Esophagus squamous epithelium (tissue), 5 donors: ENCODE results near the gene TM9SF3. TPM values are rescaled to one million over a fixed set of nuclear protein-coding genes. Genes with fewer than 3 reads are reported as not detected.

Experiments used
- DNase-seq: peaks from one replicate; lab custom pipeline; 2025; lab: John Stamatoyannopoulos, UW
- H3K27ac ChIP-seq, 4 donors: fragments of 200-600 bp; sonication (generic); one replicate each; pipeline ENCODE4 v1.5.1; 2016 to 2019; ENCODE audit warnings: mild to moderate bottlenecking in 1 of 4
- H3K27me3 ChIP-seq, 4 donors: fragments of 200-600 bp; sonication (generic); 1 replicate in 3 of 4; 2 replicates in 1 of 4; pipeline versions ENCODE4 v1.5.1 to v1.6.0; 2017 to 2021; ENCODE audit warnings: antibody characterized with exemption in 1 of 4
- H3K36me3 ChIP-seq, 3 donors: fragments of 200-600 bp; sonication (generic); one replicate each; pipeline ENCODE4 v1.5.1; 2016 to 2019
- H3K4me1 ChIP-seq, 3 donors: fragments of 200-600 bp; sonication (generic); one replicate each; pipeline ENCODE4 v1.5.1; 2017 to 2019
- H3K4me3 ChIP-seq, 4 donors: fragments of 200-600 bp; sonication (generic); 1 replicate in 3 of 4; 2 replicates in 1 of 4; pipeline ENCODE4 v1.5.1; 2016 to 2019; ENCODE audit warnings: mild to moderate bottlenecking in 2 of 4, moderate library complexity in 1 of 4
- H3K9me3 ChIP-seq, 3 donors: fragments of 200-600 bp; sonication (generic); one replicate each; pipeline ENCODE4 v1.5.1; 2016 to 2019
- POLR2A ChIP-seq, 4 donors: fragments of 450-650 bp; IDR thresholded peaks; one replicate each; pipeline ENCODE4 v1.6.1; 2017; ENCODE audit warnings: antibody characterized with exemption in 4 of 4, mild to moderate bottlenecking in 4 of 4, moderate library complexity in 3 of 4
- WGBS, 2 donors: methylation state at CpG; one replicate each; pipeline ENCODE4 v1.1.5; 2018; 5-methylcytosine and 5-hydroxymethylcytosine counted together
- intact Hi-C: fragments of 100-400 bp; cut with DNase I; formaldehyde crosslinking; loops from one replicate; pipeline ENCODE4 v1.15.0; 2022
- total RNA-seq, 4 donors: library from RNA; depleted of rRNA; stranded (reverse); fragments of >200 nt; gene quantifications; one replicate each; pipeline ENCODE4 v1.1.0, GENCODE V29; 2016
- TF ChIP-seq, protein P1 (sequence below), 6 experiments: fragments of 450-650 bp in 4 of 6; fragments of 200-600 bp in 2 of 6; sonication (generic) in 2 of 6; IDR thresholded peaks; one replicate each; pipeline ENCODE4 v1.5.1; 2016 to 2019; ENCODE audit warnings: antibody characterized with exemption in 6 of 6, mild to moderate bottlenecking in 4 of 6, moderate library complexity in 4 of 6
- donor health status: DM: yes; HTN: yes; CAD: no.

The TM9SF3 gene
- total RNA-seq, 4 donors from 2014 or later: 36.7 to 86.4 (median 72.4) TPM

DNA sequence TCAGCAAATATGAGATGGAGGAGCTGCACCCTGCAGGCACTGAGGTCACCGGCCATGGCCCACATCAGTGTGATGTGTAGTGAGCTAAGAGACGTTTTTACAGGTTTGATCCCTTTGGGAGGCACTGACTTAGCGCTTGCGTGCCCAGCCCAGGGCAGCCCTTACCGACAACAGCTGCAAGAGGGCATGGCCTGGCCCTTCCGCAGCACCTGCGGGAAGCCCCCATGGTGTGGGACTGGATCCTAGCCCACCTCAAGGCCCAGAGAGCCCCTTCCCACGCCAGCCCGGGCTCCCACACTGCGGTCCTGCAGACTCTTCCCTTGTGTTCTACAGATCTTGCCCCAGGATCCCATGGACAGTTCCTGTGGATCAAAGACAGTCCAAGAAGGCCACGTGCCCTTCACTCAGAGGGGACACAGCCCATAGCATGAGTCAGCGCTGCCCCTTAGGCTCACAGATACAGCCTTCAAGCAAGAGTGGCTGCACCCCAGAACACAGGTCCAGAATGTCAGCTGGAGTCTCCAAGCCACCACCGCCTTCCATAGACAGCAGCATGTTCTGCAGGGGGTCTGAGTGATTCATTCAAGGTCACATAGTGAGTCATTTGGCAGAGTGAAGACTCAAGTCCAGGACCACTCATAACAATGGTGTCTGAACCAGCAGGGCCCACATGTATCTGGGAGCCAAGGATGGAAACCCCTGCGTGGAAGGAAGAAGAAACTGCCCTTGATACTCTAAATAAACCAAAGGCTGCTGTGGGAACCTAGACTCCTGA lies 98.5 kb downstream of the TM9SF3 start:
- TF ChIP-seq, protein P1, sequence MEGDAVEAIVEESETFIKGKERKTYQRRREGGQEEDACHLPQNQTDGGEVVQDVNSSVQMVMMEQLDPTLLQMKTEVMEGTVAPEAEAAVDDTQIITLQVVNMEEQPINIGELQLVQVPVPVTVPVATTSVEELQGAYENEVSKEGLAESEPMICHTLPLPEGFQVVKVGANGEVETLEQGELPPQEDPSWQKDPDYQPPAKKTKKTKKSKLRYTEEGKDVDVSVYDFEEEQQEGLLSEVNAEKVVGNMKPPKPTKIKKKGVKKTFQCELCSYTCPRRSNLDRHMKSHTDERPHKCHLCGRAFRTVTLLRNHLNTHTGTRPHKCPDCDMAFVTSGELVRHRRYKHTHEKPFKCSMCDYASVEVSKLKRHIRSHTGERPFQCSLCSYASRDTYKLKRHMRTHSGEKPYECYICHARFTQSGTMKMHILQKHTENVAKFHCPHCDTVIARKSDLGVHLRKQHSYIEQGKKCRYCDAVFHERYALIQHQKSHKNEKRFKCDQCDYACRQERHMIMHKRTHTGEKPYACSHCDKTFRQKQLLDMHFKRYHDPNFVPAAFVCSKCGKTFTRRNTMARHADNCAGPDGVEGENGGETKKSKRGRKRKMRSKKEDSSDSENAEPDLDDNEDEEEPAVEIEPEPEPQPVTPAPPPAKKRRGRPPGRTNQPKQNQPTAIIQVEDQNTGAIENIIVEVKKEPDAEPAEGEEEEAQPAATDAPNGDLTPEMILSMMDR (IDR thresholded peaks at IDR 0.05): no peak
- TF ChIP-seq POLR2A (IDR thresholded peaks at IDR 0.05): no peak
- Histone ChIP-seq H3K27me3 (peaks cover 0 to 43% (median 0%) of the 10 kb centered on the region in 4 donors), H3K4me1 (no peaks in the 10 kb centered on the region), H3K9me3 (no peaks in the 10 kb centered on the region), H3K27ac (no peak overlapping the region), H3K4me3 (no peak overlapping the region), H3K36me3 (no peaks in the 10 kb centered on the region)
- intact Hi-C loops: no loop called here
- DNase-seq: no peak
- WGBS, 2 donors: 57% methylated on average over 1 of the region's 14 CpGs; no CpG with 5 or more reads in 1 of the 2 donors

DNA sequence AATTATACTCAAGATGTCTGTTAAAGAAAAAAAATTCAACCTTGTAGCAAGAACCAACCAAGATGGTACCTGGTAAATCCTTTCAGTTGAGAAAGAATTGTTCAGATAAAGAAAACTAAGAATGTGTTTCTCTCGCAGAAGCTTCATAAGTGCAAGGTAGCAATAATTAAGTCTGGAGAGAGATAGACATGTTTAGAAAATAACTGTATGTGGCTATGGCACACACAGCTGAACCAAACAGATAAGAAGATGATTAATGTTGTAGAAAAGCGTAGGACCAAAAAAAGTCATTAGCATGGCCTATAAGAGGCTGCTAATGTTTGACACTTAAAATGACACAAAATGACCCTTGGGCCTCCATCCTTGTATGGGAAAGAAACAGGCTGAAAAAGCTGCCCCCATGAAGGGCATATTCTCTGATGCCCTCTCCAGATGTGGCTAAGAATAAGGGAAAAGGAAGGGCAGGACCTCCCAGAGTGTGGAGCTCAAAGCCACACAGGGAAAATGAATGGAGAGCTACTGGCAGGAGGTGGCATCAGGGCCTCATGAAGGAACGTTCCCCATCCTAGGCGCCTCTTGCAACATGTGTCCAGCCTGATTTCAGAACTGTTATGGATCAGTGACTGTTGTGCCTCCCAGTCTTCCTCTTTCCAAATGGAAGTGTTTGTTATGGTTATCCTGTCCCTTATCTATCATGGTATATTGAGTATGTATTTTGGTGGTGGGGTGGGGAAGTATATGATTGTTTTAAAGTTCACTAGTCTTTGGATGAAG lies 103.8 kb downstream of the TM9SF3 start:
- no peak overlapping the region for H3K4me3 ChIP-seq
- no peaks in the 10 kb centered on the region for H3K9me3 ChIP-seq
- TF ChIP-seq POLR2A (IDR thresholded peaks at IDR 0.05): no peak
- TF ChIP-seq, protein P1 (IDR thresholded peaks at IDR 0.05): no peak
- WGBS, 2 donors: 66 to 83% methylated on average over 4 of the region's 4 CpGs
- H3K4me1 ChIP-seq: no peaks in the 10 kb centered on the region
- intact Hi-C loops: no loop called here
- peaks cover 0 to 54% (median 0%) of the 10 kb centered on the region in 4 donors for H3K27me3 ChIP-seq
- no peaks in the 10 kb centered on the region for H3K36me3 ChIP-seq
- DNase-seq: no peak
- no peak overlapping the region for H3K27ac ChIP-seq

DNA sequence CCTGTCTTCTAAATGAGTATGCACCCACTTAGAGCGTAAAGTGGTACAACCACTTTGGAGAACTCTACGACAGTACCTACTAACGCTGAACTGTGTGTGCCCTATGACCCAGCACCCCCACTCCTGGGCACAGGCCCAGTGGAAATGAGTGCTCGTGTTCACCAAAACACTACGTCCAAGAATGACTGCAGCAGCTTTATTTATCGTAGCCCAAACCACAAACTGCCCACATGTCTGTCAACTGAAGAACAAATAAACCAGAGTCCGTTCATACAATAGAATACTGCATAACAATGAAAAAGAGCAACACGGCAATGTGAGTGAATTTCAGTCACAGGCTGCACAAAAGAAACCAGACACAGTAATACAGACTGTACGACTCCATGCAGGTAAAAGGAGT lies 108.5 kb downstream of the TM9SF3 start:
- Histone ChIP-seq H3K9me3 (no peaks in the 10 kb centered on the region), H3K27ac (no peak overlapping the region), H3K4me1 (no peaks in the 10 kb centered on the region), H3K27me3 (peaks cover 0 to 56% (median 0%) of the 10 kb centered on the region in 4 donors), H3K36me3 (no peaks in the 10 kb centered on the region), H3K4me3 (no peak overlapping the region)
- TF ChIP-seq POLR2A (IDR thresholded peaks at IDR 0.05): no peak
- TF ChIP-seq, protein P1 (IDR thresholded peaks at IDR 0.05): no peak
- WGBS, 2 donors: 70 to 71% methylated on average over 9 of the region's 9 CpGs
- intact Hi-C loops: no loop called here
- DNase-seq: no peak

DNA sequence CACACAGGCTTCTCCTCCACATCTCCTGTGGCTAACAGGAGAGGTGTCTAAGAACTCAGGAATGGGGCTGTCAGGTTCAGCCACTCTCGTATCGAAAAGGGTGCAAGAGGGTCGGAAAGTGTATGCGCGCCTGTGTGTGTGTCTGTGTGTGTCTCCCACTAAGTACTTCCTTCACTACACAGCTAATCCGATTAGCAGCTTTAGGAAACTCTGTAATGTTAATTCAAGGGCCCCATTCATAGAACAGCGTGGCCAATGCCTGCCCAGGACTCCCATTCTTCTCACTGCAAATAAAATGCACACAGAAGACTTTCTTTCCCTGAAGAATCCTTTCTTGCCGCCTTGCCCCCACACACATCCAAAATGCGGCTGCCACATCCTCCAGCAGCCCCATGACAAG lies 112.9 kb downstream of the TM9SF3 start:
- intact Hi-C loops: no loop called here

More for the DNA sequence above, 112.9 kb downstream of the TM9SF3 start:
- DNase-seq: no peak
- H3K4me1 ChIP-seq: no peaks in the 10 kb centered on the region
- TF ChIP-seq POLR2A (IDR thresholded peaks at IDR 0.05): no peak
- TF ChIP-seq, protein P1 (IDR thresholded peaks at IDR 0.05): no peak
- WGBS, 2 donors: 82 to 84% methylated on average over 9 of the region's 9 CpGs
- peaks cover 0 to 72% (median 0%) of the 10 kb centered on the region in 4 donors for H3K27me3 ChIP-seq
- no peaks in the 10 kb centered on the region for H3K36me3 ChIP-seq
- no peaks in the 10 kb centered on the region for H3K9me3 ChIP-seq
- H3K4me3 ChIP-seq: no peak overlapping the region
- H3K27ac ChIP-seq: no peak overlapping the region
